ENCODE data around the gene SEC61G. TPM values are rescaled to one million over a fixed set of nuclear protein-coding genes. Genes with fewer than 3 reads are reported as not detected.

SEC61G gene
- polyA plus RNA-seq, 1 experiment, result 344 TPM

- DNase-seq (ENCODE audit: low read depth, low spot score), result no peak
- H3K9me3 ChIP-seq (ENCODE audit: control insufficient read depth, insufficient read depth, low read length), result peaks cover 2% of the 10 kb centered on the region; the same call in 1 of the 2 replicates
- H3K27me3 ChIP-seq (ENCODE audit: control insufficient read depth, insufficient read depth, low read length), result no peaks in the 10 kb centered on the region
- TF ChIP-seq CTCF (IDR thresholded peaks at IDR 0.05; ENCODE audit: low read depth, low read length), result no peak
- POLR2A ChIA-PET, result no interaction called here
- CTCF ChIA-PET, result no interaction called here
- H3K4me3 ChIP-seq (ENCODE audit: low read depth, low read length), result no peak overlapping the region
- H3K27ac ChIP-seq (ENCODE audit: low read depth, low read length), result no peak overlapping the region
Observed at GRCh38 chr7:54783952-54784351, 24.9 kb upstream of the SEC61G start.

- H3K9me3 ChIP-seq (ENCODE audit: control insufficient read depth, insufficient read depth, low read length), result peaks cover 2% of the 10 kb centered on the region; the same call in 1 of the 2 replicates
- no peak overlapping the region for H3K4me3 ChIP-seq (ENCODE audit: low read depth, low read length)
- CTCF ChIA-PET, result interaction anchor here (1.3 to 1.8 kb wide), 2 partner anchors 9 to 473 kb away, joined by 4 to 6 read pairs; no protein-coding TSS in a partner anchor
- H3K27ac ChIP-seq (ENCODE audit: low read depth, low read length), result no peak overlapping the region
- POLR2A ChIA-PET, result interaction anchor here (1.2 kb wide), 1 partner anchor 23 kb away, joined by 3 read pairs; the partner anchor contains the start of gene SEC61G
- TF ChIP-seq CTCF (IDR thresholded peaks at IDR 0.05; ENCODE audit: low read depth, low read length), result no peak
- no peak for DNase-seq (ENCODE audit: low read depth, low spot score)
- H3K27me3 ChIP-seq (ENCODE audit: control insufficient read depth, insufficient read depth, low read length), result no peaks in the 10 kb centered on the region
Observed at GRCh38 chr7:54782829-54783228, 23.8 kb upstream of the SEC61G start.

GRCh38 chr7:54782314-54782713 lies 23.3 kb upstream of the SEC61G start:
- Histone ChIP-seq H3K27me3 (ENCODE audit: control insufficient read depth, insufficient read depth, low read length) (no peaks in the 10 kb centered on the region), H3K4me3 (ENCODE audit: low read depth, low read length) (no peak overlapping the region), H3K9me3 (ENCODE audit: control insufficient read depth, insufficient read depth, low read length) (peaks cover 2% of the 10 kb centered on the region; the same call in 1 of the 2 replicates), H3K27ac (ENCODE audit: low read depth, low read length) (no peak overlapping the region)
- ChIA-PET POLR2A (interaction anchor here (1.2 kb wide), 1 partner anchor 23 kb away, joined by 3 read pairs; the partner anchor contains the start of gene SEC61G), CTCF (interaction anchor here (1.3 to 1.8 kb wide), 2 partner anchors 9 to 473 kb away, joined by 4 to 6 read pairs; no protein-coding TSS in a partner anchor)
- DNase-seq (ENCODE audit: low read depth, low spot score), result no peak
- TF ChIP-seq CTCF (IDR thresholded peaks at IDR 0.05; ENCODE audit: low read depth, low read length), result no peak

- no peaks in the 10 kb centered on the region for H3K27me3 ChIP-seq (ENCODE audit: control insufficient read depth, insufficient read depth, low read length)
- H3K4me3 ChIP-seq (ENCODE audit: low read depth, low read length), result no peak overlapping the region
- DNase-seq (ENCODE audit: low read depth, low spot score), result no peak
- no peak for TF ChIP-seq CTCF (IDR thresholded peaks at IDR 0.05; ENCODE audit: low read depth, low read length)
- H3K27ac ChIP-seq (ENCODE audit: low read depth, low read length), result no peak overlapping the region
- ChIA-PET POLR2A (no interaction called here), CTCF (interaction anchor here (0.6 to 14.1 kb wide), 6 partner anchors 8 to 499 kb away, joined by 3 to 360 read pairs (median 6); no protein-coding TSS in a partner anchor)
- peaks cover 2% of the 10 kb centered on the region; the same call in 1 of the 2 replicates for H3K9me3 ChIP-seq (ENCODE audit: control insufficient read depth, insufficient read depth, low read length)
Observed at GRCh38 chr7:54781134-54781920, 22.3 kb upstream of the SEC61G start.

DNA sequence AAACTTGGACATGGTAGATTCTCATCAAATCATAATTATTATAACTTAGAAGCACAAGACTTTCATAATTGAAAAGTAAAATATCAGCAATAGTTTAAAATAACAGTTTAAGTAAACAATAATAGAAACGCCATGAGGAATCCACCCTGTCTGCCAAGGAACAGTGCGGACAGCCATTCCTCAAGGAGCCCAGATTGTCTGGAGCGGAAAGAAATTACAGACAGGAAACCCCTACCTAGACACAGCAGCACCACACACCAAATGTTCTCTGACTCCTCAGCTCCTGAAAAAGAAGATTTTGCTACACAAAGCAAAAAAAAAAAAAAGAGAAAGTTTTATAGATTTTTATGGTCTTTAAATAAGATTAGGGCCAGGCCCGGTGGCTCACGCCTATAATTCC lies 21.5 kb upstream of the SEC61G start:
- ChIA-PET CTCF (interaction anchor here (0.6 to 14.1 kb wide), 4 partner anchors 97 to 490 kb away, joined by 3 to 360 read pairs (median 5); no protein-coding TSS in a partner anchor), POLR2A (no interaction called here)
- no peak overlapping the region for H3K4me3 ChIP-seq (ENCODE audit: low read depth, low read length)
- H3K9me3 ChIP-seq (ENCODE audit: control insufficient read depth, insufficient read depth, low read length), result peaks cover 2% of the 10 kb centered on the region; the same call in 1 of the 2 replicates
- H3K27me3 ChIP-seq (ENCODE audit: control insufficient read depth, insufficient read depth, low read length), result no peaks in the 10 kb centered on the region
- no peak for DNase-seq (ENCODE audit: low read depth, low spot score)
- no peak for TF ChIP-seq CTCF (IDR thresholded peaks at IDR 0.05; ENCODE audit: low read depth, low read length)
- no peak overlapping the region for H3K27ac ChIP-seq (ENCODE audit: low read depth, low read length)
